K562 (cell line): ENCODE data around the gene RAB3D. TPM values are rescaled to one million over a fixed set of nuclear protein-coding genes. Genes with fewer than 3 reads are reported as not detected.

ENCODE experiments used
- ETS1 ChIP-seq: conservative IDR thresholded peaks from 2 replicates; pipeline ENCODE4 v1.6.1; 2011; ENCODE audit warnings: low read depth, mild to moderate bottlenecking, low read length; ENCODE audit not compliant: control insufficient read depth
- FOXA3 ChIP-seq, 2 experiments: fragments of 450-650 bp in 1 of 2; sonication (generic) in 1 of 2; formaldehyde crosslinking; IDR thresholded peaks in 1 of 2; conservative IDR thresholded peaks in 1 of 2; 2 replicates each; pipeline versions ENCODE4 v1.4.0 to v1.8.0; 2020 to 2022; ENCODE audit warnings: mild to moderate bottlenecking in 2 of 2, missing genetic modification reagents in 1 of 2
- GABPA ChIP-seq: fragments of 200-800 bp; sonication (Bioruptor generic); conservative IDR thresholded peaks from 2 replicates; pipeline ENCODE4 v1.6.1; 2016; ENCODE audit warnings: low read depth, missing genetic modification characterization, missing compliant biosample characterization
- HNRNPL ChIP-seq: fragments of 200-400 bp; formaldehyde crosslinking; IDR thresholded peaks from 2 replicates; pipeline ENCODE4 v1.6.1; 2017; ENCODE audit warnings: low read depth, mild to moderate bottlenecking, low read length
- MAFK ChIP-seq: IDR thresholded peaks from 2 replicates; pipeline ENCODE4 v1.6.1; 2011; ENCODE audit warnings: low read length, improper control_type of control experiment
- MAZ ChIP-seq, 2 experiments: fragments of 450-650 bp in 1 of 2; sonication (generic) in 1 of 2; formaldehyde crosslinking; IDR thresholded peaks in 1 of 2; conservative IDR thresholded peaks in 1 of 2; 2 replicates each; pipeline versions ENCODE4 v1.4.0 to v1.5.0; 2020; ENCODE audit warnings: mild to moderate bottlenecking in 1 of 2, missing genetic modification reagents in 1 of 2
- MITF ChIP-seq: IDR thresholded peaks from 2 replicates; pipeline ENCODE4 v1.6.1; 2014; ENCODE audit warnings: antibody characterized with exemption
- MYC ChIP-seq, 2 experiments: fragments of 250-450 bp in 1 of 2; sonication (Bioruptor Pico) in 1 of 2; IDR thresholded peaks; 2 replicates each; pipeline versions ENCODE4 v1.5.1 to v1.6.1; 2012 to 2021; ENCODE audit warnings: low read depth in 2 of 2, borderline replicate concordance in 1 of 2, improper control_type of control experiment in 1 of 2, low read length in 1 of 2, mild to moderate bottlenecking in 1 of 2, moderate library complexity in 1 of 2
- NFATC3 ChIP-seq: fragments of 450-650 bp; IDR thresholded peaks from 2 replicates; pipeline ENCODE4 v1.6.1; 2017; ENCODE audit warnings: mild to moderate bottlenecking
- POLR2G ChIP-seq: fragments of 200-400 bp; formaldehyde crosslinking; IDR thresholded peaks from 2 replicates; pipeline ENCODE4 v1.6.1; 2017; ENCODE audit warnings: low read depth, mild to moderate bottlenecking, antibody characterized with exemption, low read length, moderate library complexity
- SREBF1 ChIP-seq: fragments of 150-350 bp; IDR thresholded peaks from 2 replicates; pipeline ENCODE4 v1.6.1; 2014; ENCODE audit warnings: antibody characterized with exemption, low read depth, low read length, borderline replicate concordance
- TAF1 ChIP-seq: IDR thresholded peaks from 2 replicates; pipeline ENCODE4 v1.6.1; 2011; ENCODE audit warnings: mild to moderate bottlenecking, low read length, moderate library complexity; ENCODE audit not compliant: insufficient read depth, control insufficient read depth, severe bottlenecking; ENCODE audit errors: extremely low read depth
- TRIM25 ChIP-seq: fragments of 450-650 bp; IDR thresholded peaks from 2 replicates; pipeline ENCODE4 v1.7.0; 2016; ENCODE audit warnings: borderline replicate concordance
- TSC22D4 ChIP-seq: fragments of 450-650 bp; IDR thresholded peaks from 2 replicates; pipeline ENCODE4 v1.6.1; 2016; ENCODE audit warnings: missing genetic modification characterization, missing biosample characterization, control low read depth
- U2AF1 ChIP-seq: fragments of 200-400 bp; formaldehyde crosslinking; optimal IDR thresholded peaks from 2 replicates; pipeline ENCODE3; 2017; ENCODE audit warnings: mild to moderate bottlenecking, low read depth, low read length, moderate library complexity
- ZMIZ1 ChIP-seq, 2 experiments: fragments of 150-350 bp in 1 of 2; IDR thresholded peaks; 2 replicates each; pipeline ENCODE4 v1.6.1; 2012 to 2016; ENCODE audit warnings: low read depth in 2 of 2, low read length in 2 of 2, mild to moderate bottlenecking in 1 of 2, moderate library complexity in 1 of 2
- ZNF133 ChIP-seq: fragments of 250-450 bp; sonication (Bioruptor Pico); IDR thresholded peaks from 2 replicates; pipeline ENCODE4 v1.4.0; 2020; ENCODE audit warnings: mild to moderate bottlenecking
- polyA plus RNA-seq, 8 experiments: library from polyadenylated mRNA; depleted of rRNA in 4 of 8; stranded (reverse) in 5 of 8; unstranded in 3 of 8; fragments of >200 nt; fragmentation: Nextera tagmentation in 2 of 8; fragmentation: Illumina TruSeq in 1 of 8; extraction: Ambion mirVana in 2 of 8; extraction: Trizol in 1 of 8; gene quantifications; 2 replicates each; pipeline versions ENCODE4 v1.2.1 to v1.2.3, GENCODE V29; 2011 to 2014; ENCODE audit warnings: inconsistent platforms in 1 of 8, missing spikeins in 1 of 8
- total RNA-seq, 7 experiments: library from RNA; depleted of rRNA in 6 of 7; stranded (reverse); fragments of >200 nt in 6 of 7; fragmentation: Illumina TruSeq in 2 of 7; extraction: Trizol in 2 of 7; gene quantifications; 2 replicates each; pipeline versions ENCODE4 v1.2.1 to v1.2.3, GENCODE V29; 2011 to 2021; ENCODE audit warnings: low replicate concordance in 1 of 7

Gene RAB3D
- total and polyA plus RNA-seq, 9 of the 15 experiments (the other 6 are each of a cell fraction or from before 2014, with no cell fraction given) = 0.34 to 3.3 (median 1.3) TPM

GRCh38 chr19:11355160-11356073, 16.0 kb upstream of the RAB3D start, which contains the start of gene PLPPR2 (continued):
- TF ChIP-seq SREBF1 (no peak), TAF1 (no peak), MYC (IDR thresholded peaks at IDR 0.05; ENCODE audit: low read depth, low read length) (peak; percentile 18; the same call in 1 of the 2 replicates), MYC (CRISPR knock-in tag; IDR thresholded peaks at IDR 0.05; ENCODE audit: borderline replicate concordance, low read depth) (no peak), MAFK (no peak), GABPA (no peak), TSC22D4 (tag) (no peak), U2AF1 (no peak), ZNF133 (CRISPR knock-in tag) (no peak), FOXA3 (CRISPR knock-in tag; conservative IDR thresholded peaks at IDR 0.05 in 1 of 2, IDR thresholded peaks at IDR 0.05 in 1 of 2) (0 out of 4 replicates have a peak, but pooled peaks of 1 of the 2 experiments have one; percentile 10), POLR2G (peak; percentile 88), MITF (no peak), TRIM25 (peak; percentile 80; the same call in 1 of the 2 replicates), NFATC3 (no peak), ZMIZ1 (IDR thresholded peaks at IDR 0.05; ENCODE audit: low read depth in 2 of 2, low read length in 2 of 2) (no peak), ETS1 (0 out of 2 replicates have a peak, but pooled peaks have one; percentile 49), HNRNPL (no peak), MAZ (CRISPR knock-in tag; conservative IDR thresholded peaks at IDR 0.05 in 1 of 2, IDR thresholded peaks at IDR 0.05 in 1 of 2) (peak; percentile 29 to 46; a peak in 2 of 4 replicates)
